GM12878 (cell line): ENCODE measurements around the gene INKA1. TPM values are rescaled to one million over a fixed set of nuclear protein-coding genes. Genes with fewer than 3 reads are reported as not detected.

Experiments used
- ATAC-seq: fragments of 200-7000 bp; cut with Tn5 transposase; 3 replicates; pipeline ENCODE4 v1.9.1; 2020; ENCODE audit warnings: mild to moderate bottlenecking, moderate library complexity
- BruUV-seq: library from RNA; stranded (reverse); fragments of 400-500 nt; replicated peaks from 2 replicates; lab custom pipeline; 2021; lab: Mats Ljungman, UMichigan
- CTCF ChIA-PET: fragments of 300-600 bp; sonication (Branson Sonifier 250); formaldehyde crosslinking; extraction: SDS; loops from one replicate; lab custom pipeline; 2021; ENCODE audit warnings: inconsistent platforms; lab: Yijun Ruan, JAX
- POLR2A ChIA-PET: fragments of 350-600 bp; formaldehyde crosslinking; extraction: SDS; loops from one replicate; lab custom pipeline; 2021; ENCODE audit warnings: inconsistent platforms; lab: Charles Lee
- RAD21 ChIA-PET: fragments of 300-600 bp; sonication (Branson Sonifier 250); formaldehyde crosslinking; loops from one replicate; lab custom pipeline; 2023; ENCODE audit warnings: antibody characterized with exemption; ENCODE audit not compliant: unreplicated experiment; lab: Charles Lee
- SMC1A ChIA-PET: fragments of 300-600 bp; sonication (Branson Sonifier 250); formaldehyde crosslinking; loops from one replicate; lab custom pipeline; 2023; ENCODE audit not compliant: unreplicated experiment, uncharacterized antibody; lab: Charles Lee
- DNase-seq: peaks from one replicate; pipeline ENCODE4 v3.0.0-alpha.2; 2011; ENCODE audit warnings: low read depth, low spot score
- FAIRE-seq: peaks from 3 replicates; lab custom pipeline; 2011; peaks lifted over from hg19 to GRCh38; lab: Jason Lieb, UNC
- H2AFZ ChIP-seq: 2 replicates; pipeline ENCODE4 v1.6.0; 2011; ENCODE audit warnings: low read depth, low read length, control low read depth; ENCODE audit not compliant: control insufficient read depth
- H3K27ac ChIP-seq: 2 replicates; pipeline ENCODE4 v1.5.1; 2011; ENCODE audit warnings: control low read depth; ENCODE audit not compliant: control insufficient read depth, insufficient read depth
- H3K27me3 ChIP-seq, 2 experiments: replicated peaks in 1 of 2; 2 replicates each; pipeline versions ENCODE4 v1.6.0 to v1.6.1; 2011; ENCODE audit warnings: low read length in 1 of 2; ENCODE audit not compliant: control insufficient read depth in 2 of 2, insufficient read depth in 2 of 2
- H3K36me3 ChIP-seq, 2 experiments: 2 replicates each; pipeline ENCODE4 v1.5.1; 2011; ENCODE audit warnings: low read length in 1 of 2; ENCODE audit not compliant: control insufficient read depth in 2 of 2, insufficient read depth in 2 of 2
- H3K4me1 ChIP-seq: 2 replicates; pipeline ENCODE4 v1.6.1; 2011; ENCODE audit warnings: mild to moderate bottlenecking, low read length, moderate library complexity, mixed read lengths; ENCODE audit not compliant: control insufficient read depth, insufficient read depth
- H3K4me2 ChIP-seq: 2 replicates; pipeline ENCODE4 v1.6.0; 2011; ENCODE audit warnings: control low read depth; ENCODE audit not compliant: control insufficient read depth, insufficient read depth
- H3K4me3 ChIP-seq: fragments of 200-600 bp; sonication (generic); 2 replicates; pipeline ENCODE4 v1.5.1; 2016
- H3K79me2 ChIP-seq: 2 replicates; pipeline ENCODE4 v1.6.0; 2011; ENCODE audit warnings: low read length; ENCODE audit not compliant: control insufficient read depth, insufficient read depth
- H3K9ac ChIP-seq: 2 replicates; pipeline ENCODE4 v1.8.0; 2011; ENCODE audit warnings: low read length, control low read depth, mixed read lengths; ENCODE audit not compliant: control insufficient read depth, insufficient read depth
- H3K9me3 ChIP-seq: replicated peaks from 3 replicates; pipeline ENCODE4 v1.5.1; 2011; ENCODE audit warnings: mild to moderate bottlenecking, low read length; ENCODE audit not compliant: control insufficient read depth, insufficient read depth
- H4K20me1 ChIP-seq: 2 replicates; pipeline ENCODE4 v1.6.0; 2011; ENCODE audit not compliant: control insufficient read depth, insufficient read depth
- BHLHE40 ChIP-seq, 2 experiments: fragments of 450-650 bp in 1 of 2; IDR thresholded peaks; 2 replicates each; pipeline ENCODE4 v1.6.1; 2011 to 2017; ENCODE audit warnings: low read depth in 2 of 2, borderline replicate concordance in 1 of 2, improper control_type of control experiment in 1 of 2, low read length in 1 of 2, mild to moderate bottlenecking in 1 of 2
- EED ChIP-seq: sonication (generic); IDR thresholded peaks from 2 replicates; pipeline ENCODE4 v1.6.1; 2016; ENCODE audit warnings: antibody characterized with exemption, low read depth
- ETV6 ChIP-seq, 2 experiments: fragments of 450-650 bp in 1 of 2; IDR thresholded peaks in 1 of 2; conservative IDR thresholded peaks in 1 of 2; 2 replicates each; pipeline ENCODE4 v1.6.1; 2014; ENCODE audit warnings: antibody characterized with exemption in 1 of 2, borderline replicate concordance in 1 of 2, low read depth in 1 of 2, mild to moderate bottlenecking in 1 of 2, moderate library complexity in 1 of 2
- MLLT1 ChIP-seq: fragments of 450-650 bp; IDR thresholded peaks from 2 replicates; pipeline ENCODE4 v1.6.1; 2016; ENCODE audit warnings: mild to moderate bottlenecking
- PBX3 ChIP-seq: IDR thresholded peaks from 2 replicates; pipeline ENCODE4 v1.6.1; 2011; ENCODE audit warnings: mild to moderate bottlenecking, low read depth, low read length, moderate library complexity; ENCODE audit not compliant: insufficient replicate concordance
- SIN3A ChIP-seq: IDR thresholded peaks from 2 replicates; pipeline ENCODE4 v1.6.1; 2012; ENCODE audit warnings: low read depth, low read length, improper control_type of control experiment
- TCF12 ChIP-seq: IDR thresholded peaks from 2 replicates; pipeline ENCODE4 v1.6.1; 2011; ENCODE audit warnings: low read depth, mild to moderate bottlenecking, low read length
- YBX1 ChIP-seq: fragments of 450-650 bp; IDR thresholded peaks from 2 replicates; pipeline ENCODE4 v1.6.1; 2016; ENCODE audit warnings: antibody characterized with exemption
- WGBS: methylation state at CpG from one replicate; pipeline ENCODE4 v1.1.6; 2016; ENCODE audit warnings: low lambda C conversion rate; ENCODE audit not compliant: insufficient replicate concordance, insufficient coverage; ENCODE audit errors: missing lambda C conversion rate; 5-methylcytosine and 5-hydroxymethylcytosine counted together
- in situ Hi-C: fragments of 300-500 bp; cut with MboI; formaldehyde crosslinking; loops from 9 replicates; pipeline ENCODE4 v1.14.3; 2018; ENCODE audit warnings: mixed read lengths
- intact Hi-C: fragments of 100-400 bp; cut with micrococcal nuclease; formaldehyde crosslinking; loops from one replicate; pipeline ENCODE4 v1.14.2; 2022; ENCODE audit not compliant: unreplicated experiment
- polyA plus RNA-seq, 11 experiments: library from polyadenylated mRNA; depleted of rRNA in 4 of 11; unstranded in 6 of 11; stranded (reverse) in 5 of 11; fragments of >200 nt; fragmentation: Nextera tagmentation in 4 of 11; fragmentation: Illumina TruSeq in 1 of 11; extraction: Ambion mirVana in 4 of 11; extraction: Trizol in 1 of 11; gene quantifications; 1 replicate in 1 of 11; 2 replicates in 10 of 11; pipeline versions ENCODE4 v1.2.1 to v1.2.3, GENCODE V29; 2011 to 2016; ENCODE audit warnings: inconsistent platforms in 2 of 11, missing spikeins in 2 of 11, low read depth in 1 of 11
- total RNA-seq, 4 experiments: library from RNA; depleted of rRNA in 3 of 4; stranded (reverse); fragments of >200 nt in 3 of 4; fragmentation: Illumina TruSeq in 1 of 4; extraction: Trizol in 1 of 4; gene quantifications; 2 replicates each; pipeline versions ENCODE4 v1.2.1 to v1.2.3, GENCODE V29; 2013 to 2021

Gene INKA1
- total and polyA plus RNA-seq, 10 of the 15 experiments (the other 5 are each of a cell fraction or from before 2014, with no cell fraction given) = 0.32 to 10.5 (median 4.9) TPM

- TF ChIP-seq TCF12 = peak; percentile 42; the same call in 1 of the 2 replicates
- peak; percentile 33 for TF ChIP-seq PBX3
- no peak for TF ChIP-seq YBX1
- peak; percentile 51; the same call in 1 of the 2 replicates for TF ChIP-seq MLLT1
- 0 out of 4 replicates have a peak, but pooled peaks of 1 of the 2 experiments have one; percentile 16 for TF ChIP-seq ETV6 (conservative IDR thresholded peaks at IDR 0.05 in 1 of 2, IDR thresholded peaks at IDR 0.05 in 1 of 2; ENCODE audit: borderline replicate concordance in 1 of 2, low read depth in 1 of 2)
- TF ChIP-seq EED = peak; percentile 68
- TF ChIP-seq BHLHE40 (IDR thresholded peaks at IDR 0.05; ENCODE audit: borderline replicate concordance in 1 of 2, low read depth in 2 of 2, low read length in 1 of 2) = peak in 1 of 2 experiments; percentile 17; a peak in 1 of 4 replicates
- no peak for TF ChIP-seq SIN3A
- intact Hi-C loops (no loop called here), in situ Hi-C loops (no loop called here)
- Histone ChIP-seq H3K27ac (peak overlapping the region; percentile 80), H2AFZ (no peak overlapping the region), H3K27me3 (no peaks in the 10 kb centered on the region), H3K4me1 (peaks cover 48% of the 10 kb centered on the region), H3K9me3 (no peaks in the 10 kb centered on the region), H3K79me2 (peaks cover 5% of the 10 kb centered on the region), H3K4me2 (peak overlapping the region; percentile 89), H4K20me1 (no peaks in the 10 kb centered on the region), H3K9ac (peak overlapping the region; percentile 3), H3K4me3 (no peak overlapping the region), H3K36me3 (peaks cover 4 to 5% of the 10 kb centered on the region in 2 experiments; a peak in 3 of 4 replicates)
- RAD21 ChIA-PET = interaction anchor here (1.1 to 2.8 kb wide), 4 partner anchors 31 to 268 kb away, joined by 3 to 11 read pairs (median 7); partner anchors contain the start of gene MON1A
- DNase-seq (no peak), ATAC-seq (no peak), FAIRE-seq (no peak)
- WGBS = 66% methylated on average over 13 of the region's 13 CpGs
- no TSS peak for BruUV-seq
- POLR2A ChIA-PET = interaction anchor here (0.5 to 1.1 kb wide), 3 partner anchors 9 to 205 kb away, joined by 3 to 6 read pairs (median 3); no protein-coding TSS in a partner anchor
- CTCF ChIA-PET = interaction anchor here (0.9 to 12.0 kb wide), 5 partner anchors 9 to 101 kb away, joined by 3 to 327 read pairs (median 4); partner anchors contain the start of gene UBA7
- SMC1A ChIA-PET = interaction anchor here (1.2 to 9.4 kb wide), 2 partner anchors 32 to 38 kb away, joined by 3 to 146 read pairs; no protein-coding TSS in a partner anchor
Measured at GRCh38 chr3:49807431-49808114, 4.5 kb downstream of the INKA1 start.
